GM18868 (cell line): ENCODE results near the gene CPSF2.
"Not testable (repeated sequence)": the region's sequence is repeated elsewhere in the genome, so short reads cannot be mapped to it uniquely, and the experiment has no call there.

ENCODE experiments used
- ATAC-seq: cut with Tn5 transposase; IDR thresholded peaks from one replicate; pipeline ENCODE4 v1.9.1; 2021; ENCODE audit warnings: mild to moderate bottlenecking, moderate library complexity; ENCODE audit not compliant: unreplicated experiment

The CPSF2 gene

DNA sequence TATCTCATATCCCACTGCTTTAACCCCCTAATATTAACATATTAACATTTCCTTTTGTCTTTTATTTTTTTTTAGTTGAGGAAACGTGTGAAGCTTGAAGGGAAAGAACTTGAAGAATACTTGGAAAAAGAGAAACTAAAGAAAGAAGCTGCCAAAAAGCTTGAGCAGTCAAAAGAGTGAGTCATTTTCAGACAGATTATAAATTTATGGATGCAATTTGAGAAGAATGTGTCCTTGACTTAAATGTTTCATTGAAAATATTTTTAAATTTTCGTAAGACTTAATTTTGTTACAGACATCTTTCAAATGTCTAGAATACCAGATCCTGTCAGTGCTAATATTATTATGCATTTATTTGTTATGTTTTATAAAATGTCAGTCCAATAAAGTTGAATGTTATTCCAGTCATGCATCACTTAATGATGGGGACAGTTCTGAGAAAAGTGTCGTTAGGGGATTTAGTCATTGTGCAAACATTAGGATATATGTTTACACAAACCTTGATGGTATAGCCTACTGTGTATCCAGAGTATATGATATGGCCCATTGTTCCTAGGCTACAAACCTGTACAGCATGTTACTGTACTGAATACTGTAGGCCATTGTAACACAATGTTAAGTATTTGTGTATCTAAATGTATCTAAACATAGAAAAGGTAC is 32.6 kb downstream of the CPSF2 start:
- no peak for ATAC-seq

DNA sequence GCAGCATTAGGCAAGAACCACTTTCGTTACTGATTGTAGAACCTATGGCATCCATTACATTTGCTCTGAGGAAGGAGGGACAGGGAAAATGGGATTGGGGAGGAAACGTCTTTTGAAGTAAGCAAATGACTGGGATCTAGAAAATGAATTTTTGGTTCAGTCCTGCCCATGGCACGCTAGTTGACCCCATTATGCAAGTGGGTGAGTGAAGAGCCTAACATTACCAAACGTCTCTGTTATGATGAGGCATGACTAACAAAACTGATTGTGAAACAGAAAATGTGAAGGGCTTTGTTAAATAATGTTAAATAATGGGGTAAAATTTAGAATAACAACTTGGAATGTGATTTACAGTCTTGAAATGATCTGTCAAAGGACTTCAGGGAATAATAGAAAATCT is 38.9 kb downstream of the CPSF2 start:
- no peak for ATAC-seq

DNA sequence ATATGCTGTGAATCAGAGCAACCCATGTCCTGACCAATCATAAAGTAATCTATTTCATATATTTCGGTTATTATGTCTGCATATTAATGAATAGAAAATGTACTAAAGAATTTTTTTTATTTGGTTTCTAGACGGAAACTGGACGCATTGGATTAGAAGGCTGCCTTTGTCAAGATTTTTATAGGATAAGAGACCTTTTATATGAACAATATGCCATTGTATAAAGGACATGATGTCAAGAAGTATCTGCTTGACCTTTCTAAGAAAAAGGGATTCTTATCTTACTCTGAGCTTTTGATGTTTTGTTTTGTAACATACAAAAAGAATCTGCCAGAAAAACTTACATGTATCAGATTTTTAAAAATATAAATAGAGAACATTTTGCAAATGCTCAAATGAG is 39.8 kb downstream of the CPSF2 start:
- no peak for ATAC-seq

DNA sequence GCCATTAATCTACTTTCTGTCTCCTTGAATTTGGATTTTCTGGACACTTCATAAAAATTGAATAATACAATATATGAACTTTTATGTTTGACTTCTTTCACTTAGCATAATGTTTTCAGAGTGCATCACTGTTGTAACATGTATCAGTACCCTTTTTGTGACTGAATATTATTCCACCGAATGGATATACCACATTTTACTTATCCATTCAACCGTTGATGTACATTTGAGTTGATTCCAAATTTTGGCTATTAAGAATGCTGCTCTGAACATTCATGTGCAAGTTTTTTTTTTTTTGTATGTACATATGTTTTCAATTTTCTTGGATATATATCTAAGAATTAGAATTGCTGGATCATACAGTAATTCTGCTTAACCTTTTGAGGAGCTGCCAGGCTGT is 43.2 kb downstream of the CPSF2 start:
- ATAC-seq = no peak

DNA sequence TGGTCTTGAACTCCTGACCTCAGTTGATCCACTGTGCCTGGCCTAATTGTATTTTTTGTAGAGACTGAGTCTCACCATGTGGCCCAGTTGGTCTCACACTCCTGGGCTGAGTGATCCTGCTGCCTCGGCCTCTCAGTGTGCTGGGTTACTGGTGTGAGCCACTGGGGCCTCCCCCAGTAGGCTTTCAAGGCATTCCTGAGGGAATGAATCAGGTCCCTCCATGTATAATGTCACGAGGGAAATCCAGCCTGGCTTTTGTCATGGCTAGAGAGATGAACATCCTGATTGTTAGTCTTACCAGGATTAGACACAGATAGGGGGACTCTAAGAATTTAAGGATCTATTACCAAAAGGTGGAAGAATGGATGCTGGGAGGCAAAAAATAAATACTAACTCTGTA is 51.9 kb downstream of the CPSF2 start:
- ATAC-seq = no peak

DNA sequence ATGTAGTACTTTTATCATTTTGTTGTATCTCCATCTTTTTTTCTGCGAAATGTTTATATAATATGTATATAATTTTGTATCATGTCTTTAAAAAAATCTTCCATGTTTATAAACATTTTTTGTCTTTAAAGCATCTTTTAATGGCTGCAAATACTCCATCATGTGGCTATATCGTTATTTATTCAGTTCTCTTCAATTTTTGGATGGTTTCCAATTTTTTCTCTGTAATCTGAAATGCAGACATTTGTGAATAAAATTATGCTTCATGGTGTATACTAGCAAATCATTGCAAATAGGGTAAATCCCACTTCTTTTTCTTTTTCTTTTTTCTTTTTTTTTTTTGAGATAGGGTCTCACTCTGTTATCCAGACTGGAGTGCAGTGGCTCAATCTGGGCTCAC is 54.0 kb downstream of the CPSF2 start:
- ATAC-seq = no peak

DNA sequence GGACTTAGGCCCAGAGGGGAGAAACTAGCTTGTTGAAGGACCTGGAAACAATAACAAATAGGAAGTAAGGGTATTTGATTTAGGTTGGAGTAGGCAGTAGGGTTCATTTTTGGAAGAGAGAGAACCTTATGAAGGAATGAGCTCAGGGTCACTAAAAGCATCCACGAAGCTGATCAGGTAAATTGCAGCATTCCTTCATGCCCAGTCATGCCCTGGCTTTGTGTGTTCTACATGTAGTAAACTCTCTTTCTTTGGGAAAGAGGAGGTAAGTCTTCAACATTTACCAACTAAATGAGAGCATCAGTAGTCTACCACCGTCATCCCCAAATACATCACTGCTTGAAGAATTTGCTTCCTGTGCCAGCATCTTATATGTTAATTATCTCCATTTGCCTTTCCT is 54.7 kb downstream of the CPSF2 start:
- no peak for ATAC-seq

DNA sequence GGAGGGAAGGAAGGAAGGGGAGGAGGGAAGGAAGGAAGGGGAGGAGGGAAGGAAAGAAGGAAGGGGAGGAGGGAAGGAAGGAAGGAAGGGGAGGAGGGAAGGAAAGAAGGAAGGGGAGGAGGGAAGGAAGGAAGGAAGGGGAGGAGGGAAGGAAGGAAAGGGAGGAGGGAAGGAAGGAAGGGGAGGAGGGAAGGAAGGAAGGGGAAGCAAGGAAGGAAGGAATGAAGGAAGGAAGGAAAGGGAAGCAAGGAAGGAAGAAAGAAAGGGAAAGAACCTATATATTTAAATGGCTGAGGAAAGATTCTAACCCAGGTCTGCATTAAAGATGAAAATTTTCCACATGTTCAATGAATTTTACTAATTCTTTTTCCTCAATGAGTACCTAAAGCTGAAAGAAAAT is 57.4 kb downstream of the CPSF2 start:
- ATAC-seq = not testable (repeated sequence)

DNA sequence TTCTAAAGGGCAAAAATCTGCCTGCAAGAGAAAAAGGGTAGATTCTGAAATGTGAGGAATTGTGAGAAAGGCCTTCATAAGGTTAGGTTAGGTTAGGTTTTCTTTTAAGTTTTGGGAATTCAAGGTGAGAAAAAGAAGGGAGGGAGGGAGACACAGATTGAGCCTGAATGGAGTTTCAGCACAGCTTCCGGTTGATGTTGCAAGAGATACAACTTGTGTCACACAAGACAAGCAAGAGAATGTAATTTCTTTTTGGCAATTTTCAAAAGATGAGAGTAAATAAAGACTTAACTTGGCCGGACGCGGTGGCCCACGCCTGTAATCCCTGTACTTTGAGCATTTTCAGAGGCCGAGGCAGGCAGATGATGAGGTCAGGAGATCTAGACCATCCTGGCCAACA is 63.8 kb downstream of the CPSF2 start:
- no peak for ATAC-seq

DNA sequence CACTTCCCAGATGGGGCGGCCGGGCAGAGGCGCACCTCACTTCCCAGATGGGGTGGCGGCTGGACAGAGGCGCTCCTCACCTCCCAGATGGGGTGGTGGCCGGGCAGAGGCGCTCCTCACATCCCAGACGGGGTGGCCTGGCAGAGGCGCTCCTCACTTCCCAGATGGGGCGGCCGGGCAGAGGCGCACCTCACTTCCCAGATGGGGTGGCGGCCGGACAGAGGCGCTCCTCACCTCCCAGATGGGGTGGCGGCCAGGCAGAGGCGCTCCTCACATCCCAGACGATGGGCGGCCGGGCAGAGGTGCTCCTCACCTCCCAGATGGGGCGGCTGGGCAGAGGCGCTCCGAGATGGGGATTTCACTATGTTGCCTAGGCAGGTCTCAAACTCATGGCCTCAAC is 65.8 kb downstream of the CPSF2 start:
- not testable (repeated sequence) for ATAC-seq

DNA sequence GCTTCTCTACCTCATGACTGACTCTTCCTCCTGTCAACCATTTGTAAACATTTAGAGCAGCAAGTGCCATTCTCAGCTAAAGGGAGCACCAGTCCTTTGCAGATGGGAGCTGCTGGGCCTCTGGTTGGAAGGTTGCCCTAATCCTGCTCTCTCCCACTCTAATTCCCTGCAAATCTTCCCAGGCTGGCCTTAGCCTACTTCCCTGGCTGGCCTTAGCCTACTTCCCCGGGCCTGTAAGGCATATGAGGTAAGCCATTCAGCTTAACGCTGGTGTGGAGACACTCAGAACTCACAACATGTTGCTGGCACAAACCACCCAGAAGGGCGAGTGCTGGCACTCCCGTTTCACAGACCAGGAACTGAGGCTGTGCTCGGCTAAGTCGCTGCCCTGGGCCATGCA is 69.0 kb downstream of the CPSF2 start:
- no peak for ATAC-seq

DNA sequence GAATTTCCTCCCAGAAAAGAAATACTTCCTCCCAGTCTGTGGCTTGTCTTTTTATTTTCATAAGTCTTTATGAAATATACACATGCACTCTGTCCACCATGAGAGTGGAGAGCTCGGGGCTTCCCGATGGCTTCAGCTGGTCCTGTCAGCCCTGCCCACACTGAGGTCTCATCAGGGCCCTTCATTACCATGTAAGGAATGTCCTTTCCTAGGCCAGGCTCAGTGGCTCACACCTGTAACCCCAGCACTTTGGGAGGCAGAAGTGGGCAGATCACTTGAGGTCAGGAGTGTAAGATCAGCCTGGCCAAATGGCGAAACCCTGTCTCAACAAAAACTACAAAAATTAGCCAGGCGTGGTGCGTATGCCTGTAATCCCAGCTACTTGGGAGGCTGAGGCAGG is 77.0 kb downstream of the CPSF2 start:
- ATAC-seq = no peak

DNA sequence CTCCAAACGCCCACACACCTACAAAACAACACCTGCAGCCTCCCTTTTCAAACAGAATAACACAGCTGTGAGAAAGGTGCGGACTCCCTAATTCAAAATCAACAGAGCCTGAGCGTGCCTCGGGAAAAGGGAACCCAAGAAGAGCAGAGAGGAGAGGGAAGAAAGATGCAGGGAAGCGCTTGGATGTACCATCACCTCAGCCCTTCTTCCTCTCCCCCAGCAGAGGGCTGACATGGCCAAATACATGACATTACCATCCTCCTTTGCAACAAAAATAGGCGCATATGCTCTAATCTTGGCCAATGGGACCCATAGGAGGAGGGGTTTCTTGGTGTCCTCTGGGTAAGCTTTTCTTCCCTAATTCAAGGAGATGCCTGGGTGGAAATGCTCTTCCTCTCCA is 78.0 kb downstream of the CPSF2 start:
- no peak for ATAC-seq

DNA sequence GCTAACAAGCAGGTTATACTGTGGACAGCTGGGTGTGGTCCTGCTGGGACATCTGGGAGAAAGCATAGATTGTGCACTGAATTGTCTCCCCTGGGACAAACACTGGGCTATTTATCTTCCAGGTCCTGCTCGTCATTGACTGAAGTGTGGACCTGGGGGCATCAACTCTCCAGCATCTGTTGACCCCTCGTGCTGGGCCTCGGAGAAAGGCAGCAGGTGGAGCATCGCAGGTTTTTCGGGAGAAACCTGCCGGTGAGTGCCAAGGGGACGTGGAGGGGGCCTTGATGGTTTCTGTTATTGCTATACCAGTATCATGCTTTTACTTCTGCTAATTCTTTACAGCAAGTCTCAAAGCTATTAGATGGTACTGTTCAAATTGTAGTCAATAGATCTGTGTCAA is 81.3 kb downstream of the CPSF2 start:
- ATAC-seq = no peak

DNA sequence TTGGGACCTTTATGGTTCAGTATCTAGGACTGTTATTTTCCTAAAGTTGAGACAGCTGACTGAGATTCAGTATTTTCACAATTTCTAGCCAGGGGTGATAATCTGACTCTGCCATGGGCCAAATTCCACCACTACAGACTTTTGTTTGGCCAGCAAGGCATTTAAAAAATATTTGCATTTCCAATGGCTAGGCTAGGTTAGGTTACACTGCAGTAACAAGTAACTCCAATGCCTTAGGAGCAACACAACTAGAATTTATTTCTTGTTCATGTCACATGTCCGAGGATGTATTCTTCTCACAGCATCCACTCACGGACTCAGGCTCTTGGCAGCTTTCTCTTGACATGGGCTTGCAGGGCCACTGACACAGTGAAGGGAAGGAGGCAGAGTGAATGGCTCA is 83.0 kb downstream of the CPSF2 start:
- no peak for ATAC-seq

DNA sequence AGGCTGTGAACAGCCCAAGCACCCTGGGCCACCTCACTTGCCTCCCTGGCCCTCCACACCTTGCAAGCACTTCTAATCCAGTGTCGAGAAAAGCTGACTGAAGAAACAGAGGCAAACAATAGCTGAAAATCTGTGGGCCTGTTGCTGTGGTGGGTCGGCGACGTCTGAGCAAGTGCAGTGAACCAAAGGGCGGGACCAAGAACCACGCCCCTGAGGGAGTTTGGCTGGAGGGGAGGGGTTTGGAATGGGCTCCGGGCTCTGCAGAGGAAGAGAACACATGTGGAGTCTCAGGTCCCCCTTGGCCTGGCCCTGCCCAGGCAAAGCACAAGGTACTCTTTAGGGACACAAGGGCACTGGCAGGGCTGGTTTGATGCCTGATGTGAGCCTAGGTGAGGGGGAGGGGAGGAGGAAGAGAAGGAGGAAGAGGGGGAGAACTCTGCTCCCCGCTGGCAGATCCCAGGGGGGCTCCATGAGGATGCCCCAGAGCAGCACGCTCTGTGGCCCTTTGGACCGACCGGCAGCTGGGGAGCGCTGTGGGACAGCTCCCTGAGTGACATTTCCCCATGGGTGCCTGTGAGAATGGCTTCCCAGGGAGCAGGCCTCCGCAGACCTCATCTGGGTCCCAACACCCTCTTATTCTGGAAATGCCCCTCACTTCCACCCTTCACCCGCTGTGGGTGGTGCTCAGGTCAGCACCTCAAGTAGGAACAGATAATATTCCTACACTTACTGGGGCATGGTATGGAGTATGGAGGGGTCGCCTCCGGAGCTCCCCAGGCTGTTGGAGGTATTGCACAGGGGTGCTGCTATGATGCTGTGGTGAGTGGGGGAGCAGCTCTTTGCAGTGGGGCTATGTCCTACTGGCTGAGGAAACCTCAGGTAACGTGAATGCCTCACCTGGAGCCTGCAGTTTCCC is 85.5 kb downstream of the CPSF2 start:
- no peak for ATAC-seq

DNA sequence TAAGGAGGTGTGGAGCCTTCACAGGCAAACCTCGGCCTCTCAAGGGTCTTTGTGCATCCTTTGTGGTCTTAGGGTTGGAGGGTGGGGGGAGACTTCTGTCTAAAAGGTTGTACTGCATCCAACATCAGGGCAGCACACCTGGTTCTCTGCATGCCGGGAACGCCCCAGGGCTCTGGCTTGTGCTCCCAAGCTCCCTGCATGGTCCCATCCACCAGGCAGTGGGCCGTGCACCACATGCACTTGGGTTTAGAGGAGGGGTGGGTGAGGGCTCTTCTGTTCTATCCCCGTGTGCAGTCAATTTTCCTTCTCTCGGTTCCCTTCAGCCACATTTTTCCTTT is 86.1 kb downstream of the CPSF2 start:
- no peak for ATAC-seq

DNA sequence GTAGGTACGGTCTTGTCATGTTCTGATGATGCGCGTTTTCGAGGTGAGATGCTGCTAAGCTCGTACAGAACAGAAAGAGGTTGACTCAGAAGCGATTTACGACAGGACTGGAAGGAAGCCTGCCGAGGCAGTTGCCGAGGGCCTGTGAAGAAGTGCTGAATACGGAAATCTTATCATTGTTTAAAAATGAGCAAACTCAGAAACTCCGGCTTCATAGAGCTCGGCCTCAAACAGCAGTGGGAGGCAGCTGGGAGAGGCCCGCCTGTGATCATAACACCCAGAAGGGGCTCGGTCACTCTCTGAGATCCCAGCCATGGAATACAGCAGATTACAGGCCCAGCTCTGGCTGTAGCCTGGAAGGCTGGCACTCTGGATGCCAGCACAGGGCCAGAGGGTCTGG is 87.4 kb downstream of the CPSF2 start:
- ATAC-seq = no peak

DNA sequence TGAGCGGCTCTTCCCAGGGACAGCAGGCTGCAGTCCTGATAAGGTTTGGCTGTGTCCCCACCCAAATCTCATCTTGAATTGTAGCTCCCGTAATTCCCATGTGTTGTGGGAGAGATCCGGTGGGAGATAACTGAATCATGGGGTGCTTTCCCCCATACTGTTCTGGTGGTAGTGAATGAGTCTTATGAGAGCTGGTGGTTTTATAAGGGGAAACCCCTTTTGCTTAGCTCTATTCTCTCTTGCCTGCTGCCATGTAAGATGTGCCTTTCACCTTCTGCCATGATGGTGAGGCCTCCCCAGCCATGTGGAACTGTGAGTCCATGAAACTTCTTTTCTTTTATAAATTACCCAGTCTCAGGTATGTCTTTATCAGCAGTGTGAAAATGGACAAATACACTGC is 91.4 kb downstream of the CPSF2 start:
- ATAC-seq = not testable (repeated sequence)

DNA sequence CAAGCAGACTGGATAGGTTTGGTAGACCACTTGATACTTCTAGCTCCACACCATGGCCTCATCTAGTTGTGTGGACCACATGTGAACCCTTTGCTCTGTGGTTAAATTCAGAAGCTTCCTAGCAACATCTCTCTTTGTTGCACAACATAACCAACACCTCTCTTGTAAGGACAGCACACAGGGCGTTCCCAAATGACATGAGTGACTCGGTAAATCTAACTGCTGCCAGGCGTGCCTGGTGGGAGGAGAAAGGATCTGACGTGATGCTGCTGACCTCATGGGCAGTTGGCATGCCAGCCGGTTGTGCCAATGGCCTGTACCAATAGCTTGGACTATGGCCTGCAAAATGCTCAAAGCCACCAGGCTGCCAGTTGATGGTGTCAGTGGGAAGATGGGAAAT is 93.8 kb downstream of the CPSF2 start:
- ATAC-seq = no peak

DNA sequence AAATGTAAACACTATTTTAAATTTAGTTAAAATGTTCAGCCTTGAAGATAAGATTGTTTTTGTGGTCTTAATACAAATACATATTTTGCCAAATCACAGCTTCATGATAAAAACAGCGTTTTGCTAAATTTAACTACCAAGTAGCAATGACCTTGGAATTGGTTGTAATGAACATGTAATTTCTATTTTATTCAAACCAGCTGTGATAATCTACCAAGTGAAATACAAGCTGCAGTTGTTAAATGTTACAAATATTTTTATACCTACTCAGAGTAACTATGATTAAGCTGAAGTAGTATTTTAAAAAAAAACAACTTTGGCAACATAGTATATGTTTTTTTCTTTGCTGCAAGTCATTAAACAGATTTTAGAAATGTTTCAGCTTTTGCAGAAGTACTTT is 96.2 kb downstream of the CPSF2 start:
- ATAC-seq = no peak
